Glutamatergic neuron (in vitro differentiated cells): Measurements from ENCODE around the gene MAST2. TPM values are rescaled to one million over a fixed set of nuclear protein-coding genes. Genes with fewer than 3 reads are reported as not detected.

Source experiments
- DNase-seq: peaks from one replicate; pipeline ENCODE4 v3.0.0; 2022
- H3K27ac Mint-ChIP-seq: one replicate; pipeline ENCODE4 v1.8.0; 2020; ENCODE audit warnings: mild to moderate bottlenecking, mixed read lengths, inconsistent platforms; ENCODE audit not compliant: unreplicated experiment
- H3K27me3 Mint-ChIP-seq: one replicate; pipeline ENCODE4 v1.8.0; 2020; ENCODE audit warnings: mild to moderate bottlenecking, moderate library complexity, mixed read lengths, inconsistent platforms; ENCODE audit not compliant: unreplicated experiment
- H3K36me3 Mint-ChIP-seq: one replicate; pipeline ENCODE4 v1.8.0; 2020; ENCODE audit warnings: mild to moderate bottlenecking, mixed read lengths, inconsistent platforms; ENCODE audit not compliant: unreplicated experiment
- H3K4me1 Mint-ChIP-seq: one replicate; pipeline ENCODE4 v1.8.0; 2020; ENCODE audit warnings: mild to moderate bottlenecking, low read depth, mixed read lengths, inconsistent platforms; ENCODE audit not compliant: unreplicated experiment
- H3K4me3 Mint-ChIP-seq: one replicate; pipeline ENCODE4 v1.8.0; 2020; ENCODE audit warnings: mild to moderate bottlenecking, mixed read lengths, inconsistent platforms; ENCODE audit not compliant: unreplicated experiment
- H3K9me3 Mint-ChIP-seq: one replicate; pipeline ENCODE4 v1.8.0; 2020; ENCODE audit warnings: mild to moderate bottlenecking, moderate library complexity, mixed read lengths, inconsistent platforms; ENCODE audit not compliant: unreplicated experiment
- total RNA-seq: library from RNA; stranded (reverse); fragmentation: NEBNext Ultra II Directional; extraction: Animal tissue kit (Norgen Biotek cat#: 25700); gene quantifications from one replicate; pipeline ENCODE4 v1.2.1, GENCODE V29; 2021; ENCODE audit not compliant: unreplicated experiment
- TF ChIP-seq, protein P1 (sequence below): fragments of 200-600 bp; sonication (generic); IDR thresholded peaks from one replicate; pipeline ENCODE4 v1.5.0; 2021; ENCODE audit not compliant: partially characterized antibody, unreplicated experiment

The MAST2 gene
- total RNA-seq, 1 donor from 2014 or later = 95.1 TPM

DNA sequence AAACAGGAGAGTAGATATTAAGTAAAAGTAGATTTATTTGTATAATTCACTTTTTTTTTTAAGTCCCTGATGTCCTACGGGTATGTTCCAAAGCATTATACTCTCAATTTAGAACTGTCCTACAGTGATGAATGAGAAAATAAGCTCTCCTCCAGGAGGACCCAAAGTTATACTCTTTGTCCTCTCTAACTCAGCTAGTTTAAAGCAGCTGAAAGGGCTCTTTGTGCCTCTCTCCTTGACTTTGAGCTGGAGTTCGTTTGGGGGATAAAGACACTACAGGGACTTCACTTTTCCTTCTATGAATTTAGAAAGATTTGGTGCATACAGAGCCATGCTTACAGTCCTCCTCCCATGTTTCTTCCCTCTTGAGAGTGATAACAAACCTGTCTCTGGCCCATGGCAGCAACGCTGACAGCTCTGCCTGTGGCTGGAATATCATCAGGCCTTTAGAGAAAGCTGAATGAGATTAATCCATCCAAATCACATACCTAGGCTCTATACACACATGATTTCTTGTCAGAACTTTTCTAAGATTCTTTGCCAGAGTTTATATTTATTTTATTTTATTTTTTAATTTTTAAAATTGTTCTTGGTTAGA, 194.7 kb downstream of the MAST2 start:
- peaks cover 1% of the 10 kb centered on the region for H3K27me3 Mint-ChIP-seq
- no peaks in the 10 kb centered on the region for H3K36me3 Mint-ChIP-seq
- TF ChIP-seq, protein P1, sequence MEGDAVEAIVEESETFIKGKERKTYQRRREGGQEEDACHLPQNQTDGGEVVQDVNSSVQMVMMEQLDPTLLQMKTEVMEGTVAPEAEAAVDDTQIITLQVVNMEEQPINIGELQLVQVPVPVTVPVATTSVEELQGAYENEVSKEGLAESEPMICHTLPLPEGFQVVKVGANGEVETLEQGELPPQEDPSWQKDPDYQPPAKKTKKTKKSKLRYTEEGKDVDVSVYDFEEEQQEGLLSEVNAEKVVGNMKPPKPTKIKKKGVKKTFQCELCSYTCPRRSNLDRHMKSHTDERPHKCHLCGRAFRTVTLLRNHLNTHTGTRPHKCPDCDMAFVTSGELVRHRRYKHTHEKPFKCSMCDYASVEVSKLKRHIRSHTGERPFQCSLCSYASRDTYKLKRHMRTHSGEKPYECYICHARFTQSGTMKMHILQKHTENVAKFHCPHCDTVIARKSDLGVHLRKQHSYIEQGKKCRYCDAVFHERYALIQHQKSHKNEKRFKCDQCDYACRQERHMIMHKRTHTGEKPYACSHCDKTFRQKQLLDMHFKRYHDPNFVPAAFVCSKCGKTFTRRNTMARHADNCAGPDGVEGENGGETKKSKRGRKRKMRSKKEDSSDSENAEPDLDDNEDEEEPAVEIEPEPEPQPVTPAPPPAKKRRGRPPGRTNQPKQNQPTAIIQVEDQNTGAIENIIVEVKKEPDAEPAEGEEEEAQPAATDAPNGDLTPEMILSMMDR = no peak
- H3K9me3 Mint-ChIP-seq = peaks cover 2% of the 10 kb centered on the region
- no peak overlapping the region for H3K27ac Mint-ChIP-seq
- no peak overlapping the region for H3K4me3 Mint-ChIP-seq
- no peaks in the 10 kb centered on the region for H3K4me1 Mint-ChIP-seq
- DNase-seq = no peak

DNA sequence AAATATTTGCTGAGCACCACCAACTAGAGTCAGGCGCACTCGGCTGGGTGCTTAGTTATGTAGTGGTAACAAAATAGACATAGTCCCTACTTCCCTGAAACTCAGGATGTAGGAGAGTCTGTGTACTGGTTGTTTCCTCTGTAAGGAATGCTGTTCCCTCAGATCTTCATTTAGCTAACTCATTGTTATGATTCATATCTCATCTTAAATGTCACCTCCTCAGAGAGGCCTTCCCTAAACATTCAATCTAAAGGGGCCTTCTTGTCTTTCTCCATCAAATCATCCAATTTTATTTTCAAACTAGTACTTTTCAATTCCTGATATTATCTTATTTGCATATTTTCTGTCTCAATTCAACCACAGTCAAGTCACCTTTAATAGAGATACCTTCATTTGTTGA, 196.1 kb downstream of the MAST2 start:
- H3K9me3 Mint-ChIP-seq = peaks cover 2% of the 10 kb centered on the region
- no peak overlapping the region for H3K27ac Mint-ChIP-seq
- H3K4me1 Mint-ChIP-seq = no peaks in the 10 kb centered on the region
- TF ChIP-seq, protein P1 = no peak
- no peak for DNase-seq
- peaks cover 1% of the 10 kb centered on the region for H3K27me3 Mint-ChIP-seq
- no peaks in the 10 kb centered on the region for H3K36me3 Mint-ChIP-seq
- no peak overlapping the region for H3K4me3 Mint-ChIP-seq

DNA sequence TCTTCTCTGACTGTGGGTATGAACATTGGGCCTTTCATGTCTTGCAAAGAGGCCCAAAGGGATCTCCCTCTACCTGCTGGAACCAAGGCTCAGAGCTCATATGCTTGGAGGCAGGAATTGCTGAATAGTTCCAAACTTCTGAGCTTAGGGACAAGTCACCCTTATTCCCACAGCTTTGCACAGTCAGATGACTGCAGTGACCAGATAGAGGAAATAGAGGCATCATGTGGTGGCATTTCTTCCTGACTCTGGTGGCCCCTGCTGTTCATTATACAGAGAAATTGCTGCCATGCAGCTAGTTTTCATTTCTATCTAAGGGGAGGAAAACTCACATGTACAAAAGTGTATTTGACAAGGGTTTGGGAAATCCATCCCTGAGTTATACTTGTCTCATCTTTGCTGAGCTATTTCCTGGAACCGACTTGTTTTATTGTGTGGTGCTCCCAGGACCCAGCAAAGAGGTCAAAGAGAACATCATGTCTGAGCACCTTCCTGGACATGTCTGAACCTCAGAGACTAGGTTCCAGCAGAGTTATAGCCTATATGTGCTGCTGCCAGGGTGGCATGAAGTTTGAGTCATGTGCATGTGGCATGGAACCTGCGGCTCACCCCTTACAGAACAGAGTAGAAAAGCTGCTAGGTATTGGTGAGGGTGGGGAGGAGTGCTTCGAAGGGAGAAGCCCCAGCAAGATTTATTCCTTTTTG, 197.8 kb downstream of the MAST2 start:
- no peak for DNase-seq
- H3K27ac Mint-ChIP-seq = no peak overlapping the region
- H3K4me3 Mint-ChIP-seq = no peak overlapping the region
- H3K36me3 Mint-ChIP-seq = no peaks in the 10 kb centered on the region
- H3K4me1 Mint-ChIP-seq = no peaks in the 10 kb centered on the region
- TF ChIP-seq, protein P1 = no peak
- peaks cover 2% of the 10 kb centered on the region for H3K9me3 Mint-ChIP-seq
- H3K27me3 Mint-ChIP-seq = peaks cover 1% of the 10 kb centered on the region

DNA sequence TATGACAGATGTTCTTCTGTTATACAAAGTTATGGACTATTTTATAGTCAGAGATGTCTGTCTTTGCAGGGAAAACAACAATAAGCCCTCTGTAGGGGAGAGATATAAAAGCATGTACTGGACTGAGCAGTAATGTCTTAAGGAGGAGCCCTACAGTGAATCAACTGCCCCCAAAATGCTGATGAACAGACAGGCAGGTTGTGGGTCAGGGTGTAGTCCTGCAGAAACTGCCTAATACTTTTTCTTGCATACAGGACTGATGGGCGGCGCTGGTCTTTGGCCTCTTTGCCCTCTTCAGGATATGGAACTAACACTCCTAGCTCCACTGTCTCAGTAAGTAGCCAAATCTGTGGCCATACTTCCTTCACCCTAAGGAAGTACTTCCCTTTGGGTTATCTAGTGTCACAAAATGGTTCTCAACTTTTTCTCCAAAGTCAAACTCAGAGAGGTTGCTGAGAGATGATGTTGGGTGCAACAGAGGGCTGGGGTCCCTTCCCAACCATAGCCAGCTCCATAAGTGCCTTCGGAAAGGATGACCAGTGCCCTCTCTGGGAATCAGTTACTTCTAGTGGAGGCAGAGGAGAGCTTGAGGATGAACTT, 199.2 kb downstream of the MAST2 start:
- H3K4me3 Mint-ChIP-seq = no peak overlapping the region
- TF ChIP-seq, protein P1 = no peak
- H3K4me1 Mint-ChIP-seq = no peaks in the 10 kb centered on the region
- no peak for DNase-seq
- no peaks in the 10 kb centered on the region for H3K36me3 Mint-ChIP-seq
- peaks cover 1% of the 10 kb centered on the region for H3K27me3 Mint-ChIP-seq
- peaks cover 2% of the 10 kb centered on the region for H3K9me3 Mint-ChIP-seq
- no peak overlapping the region for H3K27ac Mint-ChIP-seq

DNA sequence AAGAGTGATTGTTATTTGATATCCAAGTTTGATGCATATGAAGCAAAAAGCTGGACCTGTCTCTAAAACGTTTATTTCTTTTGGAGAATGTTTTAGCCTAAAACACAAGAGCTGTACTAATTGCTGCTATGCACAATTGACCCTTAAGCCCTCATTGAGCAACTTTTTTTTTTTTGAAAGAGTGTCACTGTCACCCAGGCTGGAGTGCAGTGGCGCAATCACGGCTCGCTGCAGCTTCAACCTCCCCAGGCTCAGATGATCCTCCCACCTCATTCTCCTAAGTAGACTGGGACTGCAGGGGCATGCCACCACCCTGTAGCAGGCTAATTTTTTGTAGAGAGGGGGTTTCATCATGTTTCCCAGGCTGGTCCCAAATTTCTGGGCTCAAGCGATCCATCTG, 199.9 kb downstream of the MAST2 start:
- Mint-ChIP-seq H3K9me3 (peaks cover 2% of the 10 kb centered on the region), H3K4me1 (no peaks in the 10 kb centered on the region), H3K4me3 (no peak overlapping the region), H3K27ac (no peak overlapping the region), H3K27me3 (peaks cover 1% of the 10 kb centered on the region), H3K36me3 (no peaks in the 10 kb centered on the region)
- DNase-seq = no peak
- TF ChIP-seq, protein P1 = no peak
